ENCODE measurements around the gene NXPH1. TPM values are rescaled to one million over a fixed set of nuclear protein-coding genes. Genes with fewer than 3 reads are reported as not detected.

NXPH1 gene
- total and polyA plus RNA-seq, 7 donors, result not detected

DNA sequence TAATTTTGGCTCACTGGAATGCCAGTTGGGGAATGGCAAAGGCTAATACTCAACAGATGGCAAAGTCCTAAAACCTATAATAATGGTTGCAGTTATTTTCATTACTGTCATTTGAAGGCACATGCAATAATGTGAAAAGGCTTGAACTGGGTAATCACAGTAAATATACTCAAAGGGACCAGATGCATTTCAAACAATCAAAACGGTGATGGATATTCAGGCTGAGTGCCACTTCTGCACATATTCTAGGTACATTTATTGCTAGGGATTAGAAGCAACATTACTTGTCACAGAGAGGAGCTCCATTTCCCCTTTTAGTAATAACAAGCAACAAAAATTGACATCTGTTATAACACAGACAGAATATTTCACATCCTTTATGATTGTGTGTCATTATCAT is 171.8 kb downstream of the NXPH1 start:
- 62 to 72% methylated on average over 1 of the region's 1 CpG for WGBS, 2 donors
- no peak overlapping the region for H3K4me3 ChIP-seq
- DNase-seq, result no peak
- H3K27me3 ChIP-seq, result no peaks in the 10 kb centered on the region
- no peaks in the 10 kb centered on the region for H3K36me3 ChIP-seq
- TF ChIP-seq, protein P1, sequence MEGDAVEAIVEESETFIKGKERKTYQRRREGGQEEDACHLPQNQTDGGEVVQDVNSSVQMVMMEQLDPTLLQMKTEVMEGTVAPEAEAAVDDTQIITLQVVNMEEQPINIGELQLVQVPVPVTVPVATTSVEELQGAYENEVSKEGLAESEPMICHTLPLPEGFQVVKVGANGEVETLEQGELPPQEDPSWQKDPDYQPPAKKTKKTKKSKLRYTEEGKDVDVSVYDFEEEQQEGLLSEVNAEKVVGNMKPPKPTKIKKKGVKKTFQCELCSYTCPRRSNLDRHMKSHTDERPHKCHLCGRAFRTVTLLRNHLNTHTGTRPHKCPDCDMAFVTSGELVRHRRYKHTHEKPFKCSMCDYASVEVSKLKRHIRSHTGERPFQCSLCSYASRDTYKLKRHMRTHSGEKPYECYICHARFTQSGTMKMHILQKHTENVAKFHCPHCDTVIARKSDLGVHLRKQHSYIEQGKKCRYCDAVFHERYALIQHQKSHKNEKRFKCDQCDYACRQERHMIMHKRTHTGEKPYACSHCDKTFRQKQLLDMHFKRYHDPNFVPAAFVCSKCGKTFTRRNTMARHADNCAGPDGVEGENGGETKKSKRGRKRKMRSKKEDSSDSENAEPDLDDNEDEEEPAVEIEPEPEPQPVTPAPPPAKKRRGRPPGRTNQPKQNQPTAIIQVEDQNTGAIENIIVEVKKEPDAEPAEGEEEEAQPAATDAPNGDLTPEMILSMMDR (IDR thresholded peaks at IDR 0.05), result no peak
- no peaks in the 10 kb centered on the region for H3K4me1 ChIP-seq
- no peaks in the 10 kb centered on the region for H3K9me3 ChIP-seq
- no peak overlapping the region for H3K27ac ChIP-seq
- intact Hi-C loops (cut with DNase I), result no loop called here

DNA sequence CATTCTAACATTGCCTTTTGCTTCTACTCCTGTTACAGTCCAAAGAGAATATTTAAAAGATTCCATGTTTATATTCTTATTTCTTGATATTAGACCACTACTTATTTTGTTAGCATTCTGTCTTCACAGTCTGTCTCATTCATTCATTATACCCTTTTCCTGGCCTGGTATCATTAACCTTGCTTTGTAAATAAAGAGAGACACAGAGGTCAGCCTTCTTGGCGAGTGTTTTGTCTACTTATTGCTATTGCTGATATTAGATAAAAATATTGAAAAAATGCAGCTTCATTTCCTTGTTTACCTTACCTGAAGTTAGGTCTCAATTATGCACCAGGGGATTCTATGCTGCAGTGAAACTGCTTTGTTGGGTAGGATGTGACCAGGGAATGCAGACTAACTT is 179.2 kb downstream of the NXPH1 start:
- Histone ChIP-seq H3K4me1 (no peaks in the 10 kb centered on the region), H3K4me3 (no peak overlapping the region), H3K27ac (no peak overlapping the region), H3K27me3 (no peaks in the 10 kb centered on the region), H3K36me3 (no peaks in the 10 kb centered on the region), H3K9me3 (no peaks in the 10 kb centered on the region)
- TF ChIP-seq EP300 (IDR thresholded peaks at IDR 0.05), result no peak
- intact Hi-C loops (cut with DNase I), result no loop called here
- 16 to 53% methylated on average over 1 of the region's 1 CpG for WGBS, 2 donors
- DNase-seq, result no peak

DNA sequence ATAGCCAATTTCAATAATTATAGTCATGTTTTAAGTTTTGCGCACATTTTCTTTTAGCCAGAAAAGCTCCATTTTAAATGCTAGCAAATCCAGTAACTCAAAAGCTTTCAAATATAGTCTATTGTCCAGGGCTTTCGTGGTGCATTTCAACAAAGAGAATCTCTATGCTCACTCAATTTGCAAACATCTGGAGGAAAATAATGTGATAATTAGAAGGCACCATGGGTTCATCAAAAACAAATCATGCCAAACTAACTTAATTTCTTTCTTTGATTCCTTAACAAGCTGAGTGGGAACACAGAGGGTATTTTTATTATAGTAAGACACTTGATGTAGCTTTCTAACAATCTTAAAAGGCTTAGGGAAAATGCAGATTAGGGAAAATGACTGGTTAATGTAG is 179.8 kb downstream of the NXPH1 start:
- H3K4me1 ChIP-seq, result no peaks in the 10 kb centered on the region
- H3K27ac ChIP-seq, result no peak overlapping the region
- WGBS, 2 donors, result 85 to 94% methylated on average over 2 of the region's 2 CpGs
- no peak overlapping the region for H3K4me3 ChIP-seq
- no peak for DNase-seq
- H3K9me3 ChIP-seq, result no peaks in the 10 kb centered on the region
- no peak for TF ChIP-seq POLR2A (IDR thresholded peaks at IDR 0.05)
- TF ChIP-seq POLR2AphosphoS5 (IDR thresholded peaks at IDR 0.05), result no peak
- TF ChIP-seq, protein P1 (IDR thresholded peaks at IDR 0.05), result no peak
- TF ChIP-seq EP300 (IDR thresholded peaks at IDR 0.05), result no peak
- H3K36me3 ChIP-seq, result no peaks in the 10 kb centered on the region
- H3K27me3 ChIP-seq, result no peaks in the 10 kb centered on the region
- intact Hi-C loops (cut with DNase I), result no loop called here

DNA sequence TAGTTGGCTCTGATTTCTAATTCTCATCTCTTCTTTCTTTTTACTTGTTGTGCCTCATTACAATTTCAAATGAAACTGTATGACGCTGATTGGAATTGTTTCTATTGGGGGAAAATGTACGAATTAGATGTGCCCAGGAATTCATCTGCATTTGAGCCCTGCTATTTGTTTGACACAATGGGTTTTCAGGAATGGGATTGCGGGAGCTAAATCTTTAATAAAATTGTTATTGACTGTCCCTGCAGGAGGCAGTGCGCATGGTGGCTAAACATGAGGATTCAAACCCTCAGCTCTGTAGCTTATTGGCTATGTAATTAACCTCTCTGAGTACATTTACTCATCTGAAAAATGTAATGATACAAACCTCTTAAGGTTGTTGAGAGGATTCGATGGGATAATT is 181.6 kb downstream of the NXPH1 start:
- 62 to 85% methylated on average over 5 of the region's 5 CpGs for WGBS, 2 donors
- Histone ChIP-seq H3K4me3 (no peak overlapping the region), H3K27ac (no peak overlapping the region), H3K27me3 (no peaks in the 10 kb centered on the region), H3K9me3 (no peaks in the 10 kb centered on the region), H3K36me3 (no peaks in the 10 kb centered on the region), H3K4me1 (no peaks in the 10 kb centered on the region)
- DNase-seq, result no peak
- intact Hi-C loops (cut with DNase I), result no loop called here
- no peak for TF ChIP-seq POLR2AphosphoS5 (IDR thresholded peaks at IDR 0.05)
- TF ChIP-seq EP300 (IDR thresholded peaks at IDR 0.05), result no peak
- TF ChIP-seq, protein P1 (IDR thresholded peaks at IDR 0.05), result no peak
- TF ChIP-seq POLR2A (IDR thresholded peaks at IDR 0.05), result no peak

DNA sequence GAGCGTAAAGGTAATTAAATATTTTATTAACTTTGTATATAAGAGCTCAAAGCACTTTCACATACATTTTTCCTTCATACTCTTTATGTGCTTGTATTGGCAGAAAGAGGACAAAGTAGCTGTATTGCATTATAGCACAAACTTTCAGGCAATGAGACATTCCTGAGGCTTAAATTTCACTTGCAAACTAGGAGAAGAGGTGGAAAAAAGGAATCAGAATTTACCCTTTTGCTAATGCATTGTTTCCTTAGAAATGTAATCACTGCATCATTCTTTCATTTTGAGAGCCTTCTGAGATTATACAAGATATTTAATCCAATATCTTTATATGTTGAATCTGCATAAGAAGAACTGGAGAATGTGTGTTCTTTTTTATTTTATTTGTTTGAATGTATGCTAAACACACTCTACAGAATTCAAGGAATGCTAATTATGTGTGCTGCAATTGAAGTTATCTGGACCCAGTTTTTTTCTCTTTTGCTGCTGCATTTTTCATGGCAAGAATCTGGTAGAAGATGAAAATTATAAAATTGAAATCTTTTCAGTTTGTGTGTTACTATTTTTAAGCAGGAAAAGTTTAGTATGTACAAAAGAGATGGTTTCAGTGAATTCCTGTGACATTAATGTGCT is 185.1 kb downstream of the NXPH1 start:
- Histone ChIP-seq H3K27ac (no peak overlapping the region), H3K27me3 (no peaks in the 10 kb centered on the region), H3K4me1 (no peaks in the 10 kb centered on the region), H3K9me3 (no peaks in the 10 kb centered on the region), H3K36me3 (no peaks in the 10 kb centered on the region), H3K4me3 (no peak overlapping the region)
- intact Hi-C loops (cut with DNase I), result no loop called here
- 88 to 92% methylated on average over 1 of the region's 1 CpG for WGBS, 2 donors
- no peak for DNase-seq
- TF ChIP-seq POLR2A (IDR thresholded peaks at IDR 0.05), result no peak

DNA sequence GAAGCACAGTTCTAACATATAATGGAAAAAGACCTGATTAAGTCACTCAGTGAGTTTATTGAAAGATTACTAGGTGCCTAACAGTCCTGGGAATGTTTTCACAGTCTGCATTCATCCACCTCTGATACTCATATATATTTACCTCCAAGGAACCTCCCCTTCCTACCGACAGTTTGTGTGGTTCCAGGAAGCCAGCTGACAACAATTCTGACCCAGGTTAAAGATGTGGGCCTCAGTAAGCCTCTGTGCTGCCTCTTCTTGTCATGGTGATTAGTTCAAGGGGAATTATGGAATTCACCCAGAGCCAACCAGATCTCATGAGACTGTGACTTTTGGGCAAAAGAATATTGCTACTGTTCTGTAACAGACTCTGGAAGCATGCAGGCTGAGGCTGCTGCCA is 186.8 kb downstream of the NXPH1 start:
- no peak for TF ChIP-seq POLR2AphosphoS5 (IDR thresholded peaks at IDR 0.05)
- TF ChIP-seq, protein P1 (IDR thresholded peaks at IDR 0.05), result no peak
- TF ChIP-seq EP300 (IDR thresholded peaks at IDR 0.05), result no peak
- TF ChIP-seq POLR2A (IDR thresholded peaks at IDR 0.05), result no peak
- no peak overlapping the region for H3K4me3 ChIP-seq
- no peaks in the 10 kb centered on the region for H3K9me3 ChIP-seq
- 41 to 42% methylated on average over 1 of the region's 1 CpG for WGBS, 2 donors
- H3K4me1 ChIP-seq, result no peaks in the 10 kb centered on the region
- H3K36me3 ChIP-seq, result no peaks in the 10 kb centered on the region
- no peak for DNase-seq
- no peaks in the 10 kb centered on the region for H3K27me3 ChIP-seq
- intact Hi-C loops (cut with DNase I), result no loop called here
- H3K27ac ChIP-seq, result no peak overlapping the region

All from sigmoid colon (tissue), 7 donors.